Activated CD8-positive, alpha-beta memory T cell treated with anti-CD3 and anti-CD28 coated beads, Interleukin-2, amount 10 ng/mL, durations not matched to agents 7 days and 5 days (primary cell): ENCODE measurements around the gene CD274. TPM values are rescaled to one million over a fixed set of nuclear protein-coding genes. Genes with fewer than 3 reads are reported as not detected.

Experiments
- ATAC-seq: fragments of 150-1000 bp; cut with Tn5 transposase; one replicate; pipeline ENCODE4 v1.10.0; 2021; ENCODE audit warnings: moderate library complexity
- CTCF ChIA-PET: fragments of 350-600 bp; sonication (Branson Sonifier 250); formaldehyde crosslinking; loops from one replicate; lab custom pipeline; 2021; ENCODE audit warnings: antibody characterized with exemption; lab: Charles Lee
- DNase-seq: peaks from one replicate; pipeline ENCODE4 v3.0.0-alpha.2; 2020
- H3K27ac Mint-ChIP-seq: one replicate; pipeline ENCODE4 v1.8.0; 2021; ENCODE audit warnings: mild to moderate bottlenecking, mixed read lengths
- H3K27me3 Mint-ChIP-seq: one replicate; pipeline ENCODE4 v1.8.0; 2021; ENCODE audit warnings: mixed read lengths
- H3K36me3 Mint-ChIP-seq: one replicate; pipeline ENCODE4 v1.8.0; 2021; ENCODE audit warnings: mild to moderate bottlenecking, mixed read lengths
- H3K4me1 Mint-ChIP-seq: one replicate; pipeline ENCODE4 v1.8.0; 2021; ENCODE audit warnings: mixed read lengths
- H3K4me3 Mint-ChIP-seq: one replicate; pipeline ENCODE4 v1.8.0; 2021; ENCODE audit warnings: mild to moderate bottlenecking, moderate library complexity, mixed read lengths
- H3K9me3 Mint-ChIP-seq: one replicate; pipeline ENCODE4 v1.8.0; 2022; ENCODE audit warnings: low read depth, mixed read lengths
- total RNA-seq, 2 experiments: library from RNA; stranded (reverse); gene quantifications; one replicate each; pipeline ENCODE4 v1.2.3, GENCODE V29; 2021

The CD274 gene
- total RNA-seq, 2 experiments from 2014 or later, result 8.3 to 10.4 TPM

DNA sequence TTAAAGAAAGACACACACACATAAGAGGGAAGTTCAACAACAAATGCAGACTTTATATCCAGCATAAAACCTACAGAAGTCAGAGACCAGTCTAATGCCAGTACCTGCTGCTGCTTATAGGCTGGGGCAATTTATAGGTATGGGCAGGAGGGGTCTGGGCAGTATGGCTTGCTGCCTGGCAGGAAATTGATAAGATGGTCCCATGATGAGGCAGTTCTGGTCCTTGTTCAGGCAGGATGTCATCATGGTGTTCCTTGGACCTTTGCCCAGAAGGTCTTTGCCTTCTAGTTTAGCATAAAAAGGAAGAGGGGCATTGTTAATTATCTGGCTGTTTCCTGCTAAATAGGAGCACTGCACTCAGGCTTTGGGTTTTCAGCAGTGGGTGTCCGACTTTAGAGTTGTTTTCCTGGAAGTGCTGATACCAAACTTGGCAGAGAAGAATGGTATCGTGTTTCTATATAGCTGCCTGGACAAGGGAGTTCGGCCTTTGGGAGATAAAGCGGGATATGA, 49.6 kb downstream of the CD274 start:
- no peak overlapping the region for H3K4me3 Mint-ChIP-seq
- CTCF ChIA-PET, result interaction anchor here (1.0 kb wide), 1 partner anchor 11 kb away, joined by 3 read pairs; the partner anchor contains the start of gene PDCD1LG2
- ATAC-seq, result no peak
- peaks cover 5% of the 10 kb centered on the region for H3K9me3 Mint-ChIP-seq
- peaks cover 14% of the 10 kb centered on the region for H3K4me1 Mint-ChIP-seq
- H3K27ac Mint-ChIP-seq, result no peak overlapping the region
- no peak for DNase-seq
- H3K27me3 Mint-ChIP-seq, result no peaks in the 10 kb centered on the region
- peaks cover 6% of the 10 kb centered on the region for H3K36me3 Mint-ChIP-seq

DNA sequence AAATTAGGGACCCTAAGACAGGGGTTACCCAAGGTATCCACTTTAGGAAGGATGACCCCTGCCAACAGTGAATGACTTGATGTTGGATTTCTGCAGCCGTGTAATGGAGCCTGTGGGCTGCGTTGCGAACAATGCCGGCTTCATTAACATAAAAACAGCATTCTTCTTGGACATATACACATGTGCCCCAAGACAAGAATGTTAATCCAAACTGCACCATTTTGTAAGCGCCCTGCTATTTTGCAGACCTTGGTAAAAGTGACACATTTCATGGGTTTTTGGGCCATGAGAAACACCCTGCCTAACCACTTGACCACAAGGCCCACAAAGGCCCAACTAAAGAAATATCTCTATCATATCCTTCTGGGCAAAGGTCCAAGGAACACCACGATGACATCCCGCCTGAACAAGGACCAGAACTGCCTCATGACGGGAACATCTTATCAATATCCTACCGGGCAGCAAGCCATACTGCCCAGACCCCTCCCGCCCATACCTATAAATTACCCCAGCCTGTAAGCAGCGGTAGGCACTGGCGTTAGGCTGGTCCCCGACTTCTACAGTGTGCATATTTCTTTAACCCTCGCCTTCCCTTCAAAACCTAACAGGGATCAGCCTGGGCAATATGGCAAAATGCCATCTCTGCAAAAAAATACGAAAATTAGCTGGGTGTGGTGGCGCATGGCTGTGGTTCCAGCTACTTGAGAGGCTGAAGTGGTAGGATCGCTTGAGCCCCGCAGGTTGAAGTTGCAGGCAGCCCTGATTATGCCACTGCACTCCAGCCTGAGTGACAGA, 50.3 kb downstream of the CD274 start:
- CTCF ChIA-PET, result interaction anchor here (1.5 kb wide), 1 partner anchor 10 kb away, joined by 3 read pairs; the partner anchor contains the start of gene PDCD1LG2
- Mint-ChIP-seq H3K9me3 (peaks cover 5% of the 10 kb centered on the region), H3K27me3 (no peaks in the 10 kb centered on the region), H3K36me3 (peaks cover 9% of the 10 kb centered on the region), H3K4me1 (peaks cover 14% of the 10 kb centered on the region), H3K27ac (no peak overlapping the region), H3K4me3 (no peak overlapping the region)
- DNase-seq, result no peak
- ATAC-seq, result no peak

DNA sequence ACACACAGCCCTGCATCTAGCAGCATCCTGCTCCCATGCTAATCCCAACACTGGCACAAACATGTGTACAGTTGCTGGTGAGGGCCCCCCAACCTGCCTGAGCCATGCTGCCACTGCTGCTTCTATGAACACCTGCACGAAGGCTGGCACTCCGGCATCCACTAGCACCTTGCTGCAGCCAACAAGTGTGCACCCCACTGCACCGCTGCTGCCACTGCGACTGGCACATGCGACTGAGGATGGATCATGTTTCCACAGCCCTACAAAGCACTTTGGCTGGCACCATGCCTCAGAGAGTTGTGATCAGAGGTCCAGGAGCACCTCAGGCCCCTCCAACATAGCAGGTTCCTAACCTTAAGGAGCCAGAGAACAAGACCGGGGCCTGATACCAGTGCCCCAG, 52.2 kb downstream of the CD274 start:
- CTCF ChIA-PET, result no interaction called here
- Mint-ChIP-seq H3K27ac (no peak overlapping the region), H3K4me3 (no peak overlapping the region)

DNA sequence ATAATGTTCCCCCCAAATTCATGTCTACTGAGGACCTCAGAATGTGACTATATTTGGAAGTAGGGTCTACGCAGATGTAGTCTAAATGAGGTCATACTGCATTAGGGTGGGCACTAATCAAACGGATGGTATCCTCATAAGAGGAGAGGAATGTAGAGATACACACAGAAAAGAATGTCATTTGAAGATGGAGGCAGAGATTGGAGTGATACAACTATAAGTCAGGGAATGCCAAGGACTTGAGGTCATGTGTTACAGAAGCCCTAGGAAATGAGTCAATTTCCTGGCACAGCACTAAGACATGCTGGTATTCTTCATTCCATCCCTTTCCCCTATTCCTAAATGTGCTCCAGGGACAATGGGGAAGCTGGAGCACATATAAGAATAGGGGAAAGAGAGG, 59.2 kb downstream of the CD274 start:
- peak overlapping the region; percentile 97 for H3K27ac Mint-ChIP-seq
- DNase-seq, result no peak
- peaks cover 16% of the 10 kb centered on the region for H3K36me3 Mint-ChIP-seq
- peak overlapping the region; percentile 38 for H3K4me3 Mint-ChIP-seq
- H3K4me1 Mint-ChIP-seq, result peaks cover 55% of the 10 kb centered on the region
- peaks cover 4% of the 10 kb centered on the region for H3K9me3 Mint-ChIP-seq
- H3K27me3 Mint-ChIP-seq, result no peaks in the 10 kb centered on the region
- CTCF ChIA-PET, result interaction anchor here (1.0 to 3.5 kb wide), 5 partner anchors 10 to 80 kb away, joined by 3 to 24 read pairs (median 5); partner anchors contain the start of gene CD274
- no peak for ATAC-seq

More for the DNA sequence above, 52.2 kb downstream of the CD274 start:
- DNase-seq (no peak), ATAC-seq (no peak)
- H3K4me1 Mint-ChIP-seq, result peaks cover 14% of the 10 kb centered on the region
- H3K9me3 Mint-ChIP-seq, result peaks cover 5% of the 10 kb centered on the region
- H3K27me3 Mint-ChIP-seq, result no peaks in the 10 kb centered on the region
- H3K36me3 Mint-ChIP-seq, result peaks cover 9% of the 10 kb centered on the region

DNA sequence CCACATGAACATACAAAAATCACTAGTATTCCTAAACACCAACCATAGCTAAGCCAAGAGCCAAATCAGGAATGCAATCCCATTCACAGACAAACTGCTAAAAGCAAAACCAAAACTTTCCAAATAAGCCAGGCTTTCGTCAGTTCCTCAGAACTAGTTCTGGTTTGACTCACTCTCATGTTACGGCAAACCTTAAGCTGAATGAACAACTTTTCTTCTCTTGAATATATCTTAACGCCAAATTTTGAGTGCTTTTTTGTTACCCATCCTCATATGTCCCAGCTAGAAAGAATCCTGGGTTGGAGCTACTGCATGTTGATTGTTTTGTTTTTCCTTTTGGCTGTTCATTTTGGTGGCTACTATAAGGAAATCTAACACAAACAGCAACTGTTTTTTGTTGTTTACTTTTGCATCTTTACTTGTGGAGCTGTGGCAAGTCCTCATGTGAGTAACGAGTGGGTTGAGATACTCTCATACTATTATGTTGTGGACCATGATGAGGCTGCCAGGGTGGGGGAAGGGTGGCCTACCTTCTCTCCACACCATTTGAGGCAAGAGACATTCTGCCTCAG, 60.1 kb downstream of the CD274 start, which contains the start of gene PDCD1LG2:
TSS of gene PDCD1LG2 (plus strand) at position 172 of the 572 bp plus-strand sequence. CDS start 12,016 bp downstream, outside the sequence.
- H3K9me3 Mint-ChIP-seq, result no peaks in the 10 kb centered on the region
- peak; percentile 87 for ATAC-seq
- H3K4me3 Mint-ChIP-seq, result peak within 1 kb of the TSS; percentile 79
- CTCF ChIA-PET, result interaction anchor here (0.7 to 3.5 kb wide), 12 partner anchors 9 to 90 kb away, joined by 3 to 24 read pairs (median 3); partner anchors contain the start of gene CD274
- peak within 1 kb of the TSS; percentile 97 for H3K27ac Mint-ChIP-seq
- no peaks in the 10 kb centered on the region for H3K27me3 Mint-ChIP-seq
- peaks cover 19% of the 10 kb centered on the region for H3K36me3 Mint-ChIP-seq
- peak; percentile 75 for DNase-seq
- H3K4me1 Mint-ChIP-seq, result peaks cover 57% of the 10 kb centered on the region

DNA sequence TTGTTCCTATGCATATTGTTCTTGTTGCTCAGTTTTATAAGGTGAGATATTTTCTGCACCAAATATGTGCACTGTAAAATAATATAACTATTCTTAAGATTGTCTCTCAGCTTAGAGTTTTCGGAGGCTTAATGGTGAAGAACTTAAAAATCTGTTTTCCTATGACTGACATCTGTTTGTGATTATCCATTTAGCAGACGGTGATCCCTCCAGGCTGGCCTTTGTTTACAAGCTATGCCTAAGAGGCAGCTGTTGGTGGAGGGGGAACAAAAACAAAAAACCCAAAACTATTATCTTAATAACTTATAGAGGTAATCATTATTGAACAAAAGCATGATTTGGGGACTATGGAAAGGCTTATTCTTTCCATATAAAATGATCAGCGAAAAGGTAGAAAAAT, 60.6 kb downstream of the CD274 start:
- Mint-ChIP-seq H3K36me3 (peaks cover 19% of the 10 kb centered on the region), H3K4me3 (peak overlapping the region; percentile 79), H3K27ac (peak overlapping the region; percentile 97), H3K27me3 (no peaks in the 10 kb centered on the region), H3K9me3 (no peaks in the 10 kb centered on the region), H3K4me1 (peaks cover 57% of the 10 kb centered on the region)
- DNase-seq, result no peak
- CTCF ChIA-PET, result interaction anchor here (0.7 to 3.5 kb wide), 10 partner anchors 10 to 90 kb away, joined by 3 to 24 read pairs (median 4); partner anchors contain the start of gene CD274
- no peak for ATAC-seq

DNA sequence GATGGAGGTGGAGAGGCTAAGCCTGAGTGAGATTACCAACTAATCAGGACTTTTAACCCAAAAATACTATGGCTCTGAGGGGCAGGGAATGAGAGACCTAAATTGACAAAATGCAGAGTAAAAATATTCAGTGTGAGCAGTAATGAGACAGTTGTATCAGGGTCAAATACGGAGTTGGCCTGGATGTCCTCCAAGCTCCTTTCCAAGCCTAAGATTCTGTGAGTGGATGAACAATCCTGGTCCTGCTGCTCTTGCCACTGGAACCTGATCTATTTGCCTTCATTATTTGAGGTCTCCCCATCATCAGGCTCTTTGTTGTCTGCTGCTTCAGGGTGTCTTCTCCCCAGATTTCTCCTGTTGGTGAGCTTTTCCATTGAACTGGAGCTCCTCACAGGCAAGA, 61.1 kb downstream of the CD274 start:
- Mint-ChIP-seq H3K36me3 (peaks cover 19% of the 10 kb centered on the region), H3K4me1 (peaks cover 57% of the 10 kb centered on the region), H3K27ac (peak overlapping the region; percentile 97), H3K27me3 (no peaks in the 10 kb centered on the region), H3K9me3 (no peaks in the 10 kb centered on the region), H3K4me3 (peak overlapping the region; percentile 79)
- ATAC-seq (no peak), DNase-seq (no peak)
- CTCF ChIA-PET, result interaction anchor here (1.5 to 3.5 kb wide), 3 partner anchors 47 to 89 kb away, joined by 4 to 24 read pairs (median 7); partner anchors contain the start of gene CD274

DNA sequence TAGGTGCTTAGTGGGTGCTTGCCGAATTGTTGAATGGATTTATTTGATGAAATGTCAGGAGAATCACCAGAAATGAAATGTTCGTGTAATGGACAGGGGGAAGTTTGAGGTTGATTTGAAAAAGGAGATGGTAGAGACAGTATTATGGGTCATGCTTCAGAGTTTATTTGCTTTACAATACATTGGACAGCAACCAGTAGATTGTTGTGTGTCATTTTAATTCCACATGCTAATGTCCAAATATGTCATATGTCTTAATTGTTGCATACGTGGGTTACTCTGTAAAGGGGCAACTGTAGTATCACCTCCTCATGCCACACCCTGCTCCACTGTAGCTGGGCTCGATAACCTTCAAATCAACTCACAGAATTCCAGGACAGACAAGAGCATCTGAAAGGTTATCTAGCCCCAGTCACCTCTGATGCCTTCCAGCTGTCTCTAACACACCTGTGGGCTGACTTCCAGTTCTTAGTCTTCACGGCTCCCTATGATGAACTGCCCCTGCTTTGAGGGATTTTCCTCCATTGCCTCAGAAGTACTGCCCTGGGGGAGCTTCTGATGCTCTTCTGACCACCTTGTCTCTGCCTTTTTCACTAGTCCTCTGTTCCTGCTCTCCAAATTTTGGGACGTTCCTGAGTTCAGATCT, 61.7 kb downstream of the CD274 start:
- Mint-ChIP-seq H3K4me1 (peaks cover 57% of the 10 kb centered on the region), H3K36me3 (peaks cover 21% of the 10 kb centered on the region), H3K27me3 (no peaks in the 10 kb centered on the region), H3K27ac (peak overlapping the region; percentile 97), H3K9me3 (no peaks in the 10 kb centered on the region), H3K4me3 (peak overlapping the region; percentile 79)
- ATAC-seq, result no peak
- CTCF ChIA-PET, result interaction anchor here (3.5 kb wide), 1 partner anchor 62 kb away, joined by 24 read pairs; the partner anchor contains the start of gene CD274
- DNase-seq, result no peak

DNA sequence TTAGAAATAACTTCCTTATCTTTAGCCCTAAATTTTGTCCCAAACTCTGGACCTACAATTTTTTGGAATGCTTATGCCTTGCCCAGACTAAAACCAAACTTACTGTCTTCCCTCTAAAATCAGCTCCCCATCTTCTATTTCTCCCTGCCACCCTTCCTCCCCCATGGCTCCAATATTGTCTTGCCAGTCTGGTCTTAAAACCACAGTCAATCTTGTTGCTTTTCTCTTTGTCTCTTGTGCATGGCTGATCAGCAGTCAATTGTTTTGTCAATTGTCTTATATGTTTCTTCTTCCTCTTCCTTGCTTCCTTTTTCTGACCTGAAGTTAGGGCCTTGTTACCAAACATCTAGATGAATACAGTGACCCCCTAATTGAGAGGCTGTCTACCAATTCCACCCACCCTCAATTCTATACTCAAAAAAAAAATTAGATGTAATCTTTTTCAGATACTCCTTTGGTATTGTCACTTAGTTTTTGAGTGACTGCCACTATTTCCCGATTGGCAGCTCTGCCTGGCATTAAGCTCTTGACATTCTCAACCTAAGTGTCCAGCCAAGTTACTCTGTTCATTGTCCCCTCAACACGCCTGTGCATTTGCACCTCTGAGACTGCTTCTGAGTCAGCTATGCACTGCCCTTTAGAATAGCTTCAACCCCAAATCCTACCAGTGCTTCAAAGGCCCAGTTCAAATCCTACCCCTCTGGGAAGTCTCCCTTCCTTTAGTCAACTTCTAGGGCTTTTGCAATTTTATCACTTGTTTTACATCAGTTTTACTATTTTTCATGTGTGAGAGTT, 62.5 kb downstream of the CD274 start:
- H3K4me1 Mint-ChIP-seq, result peaks cover 60% of the 10 kb centered on the region
- ATAC-seq, result no peak
- CTCF ChIA-PET, result interaction anchor here (3.5 kb wide), 1 partner anchor 63 kb away, joined by 24 read pairs; the partner anchor contains the start of gene CD274

DNA sequence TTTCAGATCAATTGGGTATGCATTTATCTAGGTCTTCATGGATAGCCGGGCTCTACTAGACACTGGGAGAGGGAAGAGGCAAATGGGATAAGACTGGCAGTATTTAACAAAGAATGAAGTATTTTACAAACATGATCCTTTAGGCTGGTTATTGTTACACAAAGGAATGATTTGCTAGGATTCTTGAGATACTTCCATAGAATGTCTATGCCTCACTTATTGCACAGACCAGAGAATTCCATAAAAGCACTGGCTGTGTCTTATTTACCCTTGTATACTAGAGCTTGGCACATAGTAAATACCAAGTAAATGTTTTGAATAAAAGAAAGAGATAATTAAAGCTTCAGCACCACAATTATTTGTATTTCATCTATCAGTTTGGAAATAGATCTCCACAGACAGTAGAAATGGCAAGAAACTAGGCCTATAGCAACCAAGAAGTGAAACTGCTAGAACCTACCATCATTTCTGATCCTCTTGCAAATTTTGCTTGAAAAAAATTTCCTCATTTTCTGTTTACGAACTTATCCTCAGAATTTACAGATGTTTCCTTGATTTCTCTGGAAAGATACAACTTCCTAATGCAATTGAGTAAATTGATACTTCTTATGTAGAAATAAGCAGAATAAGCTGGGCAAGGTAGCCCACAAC, 63.7 kb downstream of the CD274 start:
- no peaks in the 10 kb centered on the region for H3K9me3 Mint-ChIP-seq
- H3K36me3 Mint-ChIP-seq, result peaks cover 21% of the 10 kb centered on the region
- CTCF ChIA-PET, result no interaction called here
- peaks cover 60% of the 10 kb centered on the region for H3K4me1 Mint-ChIP-seq
- no peak for DNase-seq
- no peaks in the 10 kb centered on the region for H3K27me3 Mint-ChIP-seq
- no peak overlapping the region for H3K4me3 Mint-ChIP-seq
- no peak overlapping the region for H3K27ac Mint-ChIP-seq
- ATAC-seq, result no peak

More for the DNA sequence above, 62.5 kb downstream of the CD274 start:
- Mint-ChIP-seq H3K27ac (peak overlapping the region; percentile 18), H3K4me3 (no peak overlapping the region), H3K27me3 (no peaks in the 10 kb centered on the region), H3K36me3 (peaks cover 21% of the 10 kb centered on the region), H3K9me3 (no peaks in the 10 kb centered on the region)
- no peak for DNase-seq

DNA sequence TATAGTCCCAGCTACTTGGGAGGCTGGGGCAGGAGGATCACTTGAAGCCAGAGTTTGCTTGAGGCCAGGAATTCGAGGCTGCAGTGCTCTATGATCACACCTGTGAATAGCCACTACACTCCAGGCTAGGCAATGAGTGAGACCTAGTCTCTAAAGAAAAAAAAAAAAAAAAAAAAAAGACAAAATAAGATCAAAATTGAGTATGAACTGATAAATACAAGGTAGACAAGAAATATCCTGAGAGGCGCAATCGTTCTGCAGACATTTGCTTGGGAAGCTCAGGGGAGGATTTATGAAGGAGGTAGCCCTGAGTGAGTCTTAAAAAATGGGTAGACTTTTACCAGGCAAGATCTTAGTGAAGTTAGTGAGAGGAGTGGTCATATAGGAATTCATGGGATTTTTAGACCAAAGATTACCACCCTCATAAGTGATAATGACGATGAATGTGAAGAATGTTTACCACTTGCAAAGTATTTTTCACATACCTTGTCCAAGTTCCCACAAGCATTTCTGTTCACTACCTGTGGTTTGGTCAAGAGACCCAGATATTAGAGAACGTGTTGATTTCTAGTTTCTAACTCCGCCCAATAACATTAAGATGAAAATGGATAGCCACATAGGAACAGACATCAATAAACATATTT, 64.4 kb downstream of the CD274 start:
- peaks cover 25% of the 10 kb centered on the region for H3K36me3 Mint-ChIP-seq
- no peaks in the 10 kb centered on the region for H3K27me3 Mint-ChIP-seq
- no peak for DNase-seq
- CTCF ChIA-PET, result interaction anchor here (0.7 kb wide), 2 partner anchors 137 to 556 kb away, joined by 3 read pairs; no protein-coding TSS in a partner anchor
- peaks cover 60% of the 10 kb centered on the region for H3K4me1 Mint-ChIP-seq
- no peak overlapping the region for H3K27ac Mint-ChIP-seq
- no peak overlapping the region for H3K4me3 Mint-ChIP-seq
- ATAC-seq, result no peak
- H3K9me3 Mint-ChIP-seq, result no peaks in the 10 kb centered on the region
